HG03095 (cell line): ENCODE measurements around the gene TCP1.
"Not testable (repeated sequence)": the region's sequence is repeated elsewhere in the genome, so short reads cannot be mapped to it uniquely, and the experiment has no call there.

Source experiments
- ATAC-seq: cut with Tn5 transposase; IDR thresholded peaks from one replicate; pipeline ENCODE4 v1.9.1; 2021; ENCODE audit warnings: moderate library complexity; ENCODE audit not compliant: unreplicated experiment

Gene TCP1

DNA sequence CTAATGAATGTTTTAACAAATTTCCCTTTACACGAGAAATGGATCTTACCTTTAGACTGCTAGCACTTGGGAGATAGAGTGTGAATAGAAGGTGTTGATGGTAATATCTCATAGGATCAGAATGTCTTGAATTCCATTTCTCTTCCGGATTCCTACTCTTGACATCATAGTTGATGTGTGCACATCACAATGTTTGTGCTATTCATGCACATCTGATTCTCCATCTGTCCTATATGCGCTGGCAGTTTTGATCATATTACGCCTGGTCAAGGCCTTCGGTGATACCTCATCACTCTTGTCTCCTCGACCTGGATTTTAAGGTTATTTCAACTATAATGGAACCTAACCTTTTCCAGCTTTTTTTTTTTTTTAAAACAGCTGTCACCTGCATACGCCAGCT, 44.3 kb downstream of the TCP1 start:
- no peak for ATAC-seq

DNA sequence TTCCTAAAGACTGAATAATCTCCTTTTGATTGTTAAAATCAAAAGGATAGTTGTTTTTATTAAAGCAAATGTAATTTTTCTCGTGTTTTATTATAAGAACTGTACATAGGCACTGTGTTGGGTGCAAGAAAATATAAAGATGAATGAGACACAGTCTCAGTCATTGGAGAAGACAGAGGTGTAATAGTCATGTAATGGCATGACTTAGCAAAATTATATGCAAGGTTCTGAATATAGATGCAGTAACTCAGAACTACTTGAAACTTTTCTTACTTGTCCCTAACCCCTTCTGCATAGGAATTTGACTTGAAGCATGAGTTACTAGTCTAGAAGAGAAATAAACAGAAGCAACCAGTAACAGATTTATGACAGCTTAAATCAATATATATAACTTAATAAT, 47.2 kb downstream of the TCP1 start:
- ATAC-seq, result no peak

DNA sequence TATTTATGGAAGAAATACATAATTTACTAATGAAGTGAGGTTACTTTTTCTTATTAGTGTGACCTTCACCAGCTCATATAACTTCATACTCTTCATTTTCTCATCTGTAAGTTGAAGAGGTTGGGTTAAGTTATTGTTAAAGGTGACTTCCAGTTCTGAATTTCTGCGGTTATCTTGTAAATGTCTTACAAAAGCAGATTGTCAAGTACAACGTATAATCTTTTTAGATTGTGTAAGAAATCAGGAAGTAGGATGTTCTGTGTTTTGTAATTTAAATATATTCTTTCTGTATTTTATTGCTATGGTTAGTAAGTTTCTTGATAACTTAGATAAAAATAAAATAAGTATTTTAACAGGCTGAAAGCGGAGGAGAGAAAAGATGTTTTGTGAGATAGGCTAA, 50.1 kb downstream of the TCP1 start:
- no peak for ATAC-seq

DNA sequence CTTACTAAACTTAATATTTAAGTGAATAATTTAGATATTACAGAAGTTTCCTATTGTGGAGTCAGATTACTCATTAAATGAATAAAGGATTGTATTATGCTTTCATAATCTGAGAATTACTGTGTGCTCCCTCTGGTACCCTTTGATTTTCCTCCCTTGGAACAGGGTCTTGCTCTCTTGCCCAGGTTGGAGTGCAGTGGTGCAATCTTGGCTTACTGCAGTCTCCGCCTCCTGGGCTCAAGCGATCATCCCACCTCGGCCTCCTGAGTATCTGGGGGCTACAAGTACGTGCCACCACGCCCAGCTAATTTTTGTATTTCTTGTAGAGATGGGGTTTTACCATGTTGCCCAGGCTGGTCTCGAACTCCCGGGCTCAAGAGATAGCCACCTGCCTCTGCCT, 52.5 kb downstream of the TCP1 start:
- ATAC-seq, result no peak

DNA sequence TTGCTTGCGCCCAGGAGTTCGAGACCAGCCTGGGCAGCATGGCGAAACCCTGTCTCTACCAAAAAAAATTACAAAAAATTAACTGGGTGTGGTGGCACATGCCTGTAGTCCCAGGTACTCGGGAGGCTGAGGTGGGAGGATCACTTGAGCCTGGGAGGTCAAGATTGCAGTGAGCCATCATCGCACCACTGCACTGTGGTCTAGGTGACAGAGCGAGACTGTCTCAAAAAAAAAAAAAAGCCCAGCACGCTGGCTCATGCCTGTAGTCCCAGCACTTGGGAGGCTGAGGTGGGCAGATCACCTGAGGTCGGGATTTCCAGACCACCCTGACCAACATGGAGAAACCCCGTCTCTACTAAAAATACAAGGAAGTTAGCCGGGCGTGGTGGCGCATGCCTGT, 56.0 kb downstream of the TCP1 start:
- ATAC-seq, result not testable (repeated sequence)

DNA sequence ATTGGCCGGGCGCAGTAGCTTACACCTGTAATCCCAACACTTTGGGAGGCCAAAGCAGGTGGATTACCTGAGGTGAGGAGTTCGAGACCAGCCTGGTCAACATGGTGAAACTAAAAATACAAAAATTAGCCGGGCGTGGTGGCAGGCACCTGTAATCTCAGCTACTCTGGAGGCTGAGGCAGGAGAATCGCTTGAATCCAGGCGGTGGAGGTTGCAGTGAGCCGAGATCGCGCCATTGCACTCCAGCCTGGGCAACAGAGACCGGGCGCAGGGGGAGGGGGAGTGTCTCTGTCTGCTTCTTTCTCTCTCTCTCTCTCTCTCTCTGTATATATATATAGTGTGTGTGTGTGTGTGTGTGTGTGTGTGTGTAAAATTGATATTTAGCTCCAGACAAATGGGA, 56.9 kb downstream of the TCP1 start:
- not testable (repeated sequence) for ATAC-seq

DNA sequence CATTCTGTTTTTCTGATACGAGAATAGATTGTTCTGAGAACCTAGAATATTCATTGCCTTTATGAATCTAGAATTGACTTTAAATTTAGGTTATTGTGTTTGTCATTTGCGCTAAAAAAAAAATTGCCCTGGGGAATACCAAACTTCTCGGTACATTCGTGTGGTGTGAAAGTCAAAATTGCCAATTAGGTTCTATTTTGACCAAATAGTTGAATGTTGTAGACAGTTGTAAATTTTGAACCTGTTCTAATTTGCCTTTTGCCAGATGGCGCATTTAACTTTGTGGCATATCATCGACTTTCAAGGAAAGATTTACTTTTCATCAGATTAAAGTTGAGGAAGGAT, 59.1 kb downstream of the TCP1 start:
- ATAC-seq, result no peak

DNA sequence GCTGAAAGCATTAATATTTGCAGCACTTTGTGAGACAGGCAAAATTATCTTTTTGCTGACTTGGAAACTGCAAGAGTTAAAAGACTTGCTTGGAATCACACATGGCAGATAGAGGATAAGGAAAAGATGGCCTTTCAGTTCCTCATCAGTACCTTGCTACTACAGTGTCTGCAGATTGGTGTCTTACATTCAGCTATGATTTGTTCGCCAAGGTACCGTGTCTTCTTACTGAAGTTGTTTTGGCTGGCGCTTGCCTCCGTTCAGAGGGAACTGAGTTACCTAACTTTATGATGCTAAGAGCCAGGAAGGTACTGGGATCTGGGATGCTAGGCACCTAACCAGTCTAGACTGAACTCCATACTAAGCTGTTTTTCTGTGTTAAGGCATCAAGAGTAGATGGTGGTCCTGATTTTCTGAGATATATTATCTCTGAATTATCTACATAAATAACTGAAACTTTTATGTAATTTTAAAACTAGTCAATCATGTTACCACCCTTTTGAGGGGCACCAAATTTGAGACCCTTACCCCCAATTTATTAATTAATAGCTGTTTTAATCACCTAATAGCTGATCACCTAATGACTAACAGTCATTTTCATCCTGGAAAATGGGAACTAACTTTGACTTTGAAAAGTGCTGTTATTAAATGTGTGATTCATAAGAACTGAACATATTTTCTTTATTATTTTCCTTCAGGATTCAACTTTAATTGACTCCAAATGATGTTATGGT, 59.6 kb downstream of the TCP1 start:
- ATAC-seq, result peak; percentile 19

DNA sequence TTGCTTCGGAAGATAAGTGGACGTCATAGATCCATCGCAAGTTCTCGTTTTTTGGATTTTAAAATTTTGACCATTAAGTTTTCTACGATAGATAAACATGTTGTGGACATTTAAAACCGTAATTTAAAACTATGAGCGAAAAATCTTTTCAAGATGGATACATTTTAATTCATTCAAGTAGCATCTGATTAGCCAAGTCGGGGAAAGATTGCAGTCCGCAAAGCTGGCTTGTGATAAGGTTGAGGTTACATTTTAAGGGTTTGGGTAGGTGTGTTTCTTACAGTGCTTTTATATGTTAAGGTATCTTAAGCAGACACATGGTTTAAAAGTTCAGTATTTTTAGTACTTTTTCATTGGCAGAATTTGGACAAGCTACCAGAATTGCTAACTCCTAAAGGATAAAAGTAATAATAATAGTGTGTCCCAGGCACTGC, 60.9 kb downstream of the TCP1 start:
- ATAC-seq, result no peak
